Activated naive CD4-positive, alpha-beta T cell treated with anti-CD3 and anti-CD28 coated beads, Interleukin-2, amount 50 U/mL, for 24 hours (primary cell): ENCODE data around the gene DDX5.
"Not testable (repeated sequence)": the region's sequence is repeated elsewhere in the genome, so short reads cannot be mapped to it uniquely, and the experiment has no call there.

Experiments
- H3K27ac Mint-ChIP-seq: one replicate; pipeline ENCODE4 v1.8.0; 2021; ENCODE audit warnings: mild to moderate bottlenecking, mixed read lengths
- H3K27me3 Mint-ChIP-seq: one replicate; pipeline ENCODE4 v1.8.0; 2021; ENCODE audit warnings: mixed read lengths
- H3K36me3 Mint-ChIP-seq: one replicate; pipeline ENCODE4 v1.8.0; 2021; ENCODE audit warnings: mixed read lengths
- H3K4me1 Mint-ChIP-seq: one replicate; pipeline ENCODE4 v1.8.0; 2021; ENCODE audit warnings: mixed read lengths
- H3K4me3 Mint-ChIP-seq: one replicate; pipeline ENCODE4 v1.8.0; 2021; ENCODE audit warnings: mild to moderate bottlenecking, mixed read lengths
- H3K9me3 Mint-ChIP-seq: one replicate; pipeline ENCODE4 v1.8.0; 2021; ENCODE audit warnings: mixed read lengths

Gene DDX5

GRCh38 chr17:64502021-64502420, 4.1 kb downstream of the DDX5 start:
- H3K9me3 Mint-ChIP-seq: no peaks in the 10 kb centered on the region
- peaks cover 64% of the 10 kb centered on the region for H3K36me3 Mint-ChIP-seq
- peak overlapping the region; percentile 84 for H3K27ac Mint-ChIP-seq
- peaks cover 78% of the 10 kb centered on the region for H3K4me1 Mint-ChIP-seq
- H3K27me3 Mint-ChIP-seq: no peaks in the 10 kb centered on the region
- peak overlapping the region; percentile 95 for H3K4me3 Mint-ChIP-seq

GRCh38 chr17:64500862-64501765, 5.0 kb downstream of the DDX5 start:
- Mint-ChIP-seq H3K27me3 (no peaks in the 10 kb centered on the region), H3K27ac (peak overlapping the region; percentile 85), H3K4me3 (peak overlapping the region; percentile 95), H3K4me1 (peaks cover 85% of the 10 kb centered on the region), H3K9me3 (no peaks in the 10 kb centered on the region), H3K36me3 (peaks cover 64% of the 10 kb centered on the region)

DNA sequence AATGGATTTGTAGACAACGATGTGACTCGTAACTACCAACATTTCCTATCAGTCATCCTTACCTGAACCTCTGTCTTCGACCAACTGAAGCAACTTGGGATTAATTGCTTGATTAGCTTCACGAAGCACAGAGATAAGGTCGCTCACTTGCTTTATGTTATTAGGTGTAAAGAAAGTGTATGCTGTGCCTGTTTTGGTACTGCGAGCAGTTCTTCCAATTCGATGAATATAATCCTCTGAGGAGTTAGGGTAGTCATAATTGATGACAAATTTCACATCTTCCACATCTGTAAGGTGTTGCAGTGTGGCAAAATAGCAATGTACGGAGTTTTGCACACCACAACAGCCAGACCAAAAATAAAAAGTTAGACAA, 5.6 kb downstream of the DDX5 start:
- H3K27me3 Mint-ChIP-seq: no peaks in the 10 kb centered on the region
- H3K4me3 Mint-ChIP-seq: peak overlapping the region; percentile 95
- H3K36me3 Mint-ChIP-seq: peaks cover 60% of the 10 kb centered on the region
- H3K4me1 Mint-ChIP-seq: peaks cover 91% of the 10 kb centered on the region
- no peaks in the 10 kb centered on the region for H3K9me3 Mint-ChIP-seq
- H3K27ac Mint-ChIP-seq: peak overlapping the region; percentile 85

DNA sequence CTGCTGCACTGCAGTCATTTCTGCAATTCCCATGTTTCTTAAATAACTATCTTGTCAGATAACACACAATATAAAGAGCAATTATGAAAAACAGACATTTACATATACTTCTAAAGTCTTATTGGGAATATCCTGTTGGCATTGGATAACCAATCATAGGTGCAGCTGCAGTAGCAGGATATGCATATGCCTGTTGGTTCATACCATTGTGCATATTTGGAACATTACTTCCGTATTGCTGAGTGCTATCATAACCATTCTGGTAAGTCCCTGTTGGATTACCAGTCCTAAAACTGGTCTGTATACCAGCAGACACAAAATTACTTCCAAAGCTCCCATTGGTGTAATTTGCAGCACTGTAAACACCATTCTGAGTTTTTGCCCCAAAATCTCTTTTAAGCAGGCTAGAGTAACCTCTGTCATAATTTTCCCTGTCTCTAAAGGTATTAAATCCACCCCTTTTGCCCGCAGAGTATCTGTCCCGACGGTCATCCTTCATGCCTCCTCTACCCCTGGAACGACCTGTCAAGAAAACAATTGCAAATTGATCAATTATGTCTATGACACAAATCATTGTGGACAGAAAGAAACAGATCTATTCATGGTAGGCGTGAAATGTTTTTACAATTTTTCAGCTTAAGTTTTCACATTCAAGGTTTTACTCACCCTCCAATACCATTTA, 6.1 kb downstream of the DDX5 start:
- H3K27ac Mint-ChIP-seq: peak overlapping the region; percentile 85
- no peaks in the 10 kb centered on the region for H3K27me3 Mint-ChIP-seq

GRCh38 chr17:64498308-64499203, 7.5 kb downstream of the DDX5 start:
- no peaks in the 10 kb centered on the region for H3K27me3 Mint-ChIP-seq
- H3K4me3 Mint-ChIP-seq: peak overlapping the region; percentile 68
- peaks cover 96% of the 10 kb centered on the region for H3K4me1 Mint-ChIP-seq
- H3K27ac Mint-ChIP-seq: peak overlapping the region; percentile 98
- peaks cover 50% of the 10 kb centered on the region for H3K36me3 Mint-ChIP-seq
- no peaks in the 10 kb centered on the region for H3K9me3 Mint-ChIP-seq

More for the DNA sequence above, 6.1 kb downstream of the DDX5 start:
- no peaks in the 10 kb centered on the region for H3K9me3 Mint-ChIP-seq
- peak overlapping the region; percentile 19 for H3K4me3 Mint-ChIP-seq
- peaks cover 96% of the 10 kb centered on the region for H3K4me1 Mint-ChIP-seq
- peaks cover 56% of the 10 kb centered on the region for H3K36me3 Mint-ChIP-seq

DNA sequence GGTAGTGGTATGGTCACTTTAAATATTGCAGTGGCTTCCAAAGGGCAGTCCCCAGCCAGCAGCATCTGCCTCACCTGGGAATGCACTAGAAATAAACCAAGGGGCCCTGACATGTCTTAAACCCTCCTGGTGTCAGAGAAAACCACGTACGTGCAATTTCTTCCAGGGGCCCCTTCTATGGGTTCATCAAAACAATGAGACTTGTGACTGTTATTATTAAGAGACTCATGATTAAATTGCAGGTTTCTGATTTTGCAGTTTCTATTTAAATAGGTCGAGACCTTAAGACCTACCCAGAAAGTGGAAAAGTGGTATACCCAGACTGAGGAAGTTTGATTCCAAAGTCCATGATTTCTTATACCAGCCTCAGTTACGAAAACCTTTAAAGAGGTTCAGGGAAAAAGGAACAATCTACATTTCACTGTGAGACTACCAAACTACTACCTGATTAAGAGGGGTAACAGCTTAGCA, 8.5 kb downstream of the DDX5 start:
- peak overlapping the region; percentile 99 for H3K4me3 Mint-ChIP-seq
- peaks cover 91% of the 10 kb centered on the region for H3K4me1 Mint-ChIP-seq
- peaks cover 42% of the 10 kb centered on the region for H3K36me3 Mint-ChIP-seq
- peak overlapping the region; percentile 98 for H3K27ac Mint-ChIP-seq
- no peaks in the 10 kb centered on the region for H3K27me3 Mint-ChIP-seq
- H3K9me3 Mint-ChIP-seq: no peaks in the 10 kb centered on the region

DNA sequence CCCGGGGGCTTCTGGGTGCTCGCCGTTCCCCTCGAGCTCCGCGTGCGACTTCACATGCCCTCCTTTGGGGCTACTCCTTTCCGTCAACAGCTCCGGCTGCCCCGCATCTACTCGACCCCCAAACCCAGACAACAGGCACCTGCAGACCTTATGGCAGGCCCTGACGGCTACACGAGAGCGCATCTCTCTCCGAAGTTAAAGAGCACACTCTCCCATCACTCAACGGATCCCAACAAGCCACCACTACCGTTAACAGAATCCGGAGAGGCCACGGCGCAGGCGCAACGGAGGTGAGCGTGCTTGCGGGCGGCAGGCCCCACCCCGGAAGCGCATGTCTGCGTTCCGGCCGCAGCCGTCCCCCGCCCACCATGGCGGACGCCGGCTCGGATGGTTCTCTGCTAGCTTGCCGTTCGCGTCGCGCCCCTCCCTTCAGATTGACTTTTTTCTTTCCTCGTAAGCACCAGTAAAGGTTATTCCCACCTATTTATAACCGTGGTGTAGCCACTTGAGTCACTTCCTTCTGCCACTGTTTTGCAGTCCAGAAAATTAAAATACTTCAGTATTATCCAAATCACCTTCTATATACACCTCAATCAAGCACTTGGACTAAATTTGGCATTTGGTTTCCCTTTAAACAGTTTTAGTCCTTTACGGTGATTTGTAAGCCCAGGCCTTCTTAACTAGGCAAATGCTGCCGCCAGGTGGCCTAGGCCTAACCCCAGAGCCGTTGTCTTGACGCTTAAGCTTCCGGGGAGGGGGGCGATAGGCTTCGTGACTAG, 9.1 kb downstream of the DDX5 start, which contains the start of gene POLG2:
Gene POLG2, minus strand, starts transcription at position 269 of the 779 bp plus-strand sequence. Its CDS starts 86 bp downstream, at position 183.
- peaks cover 38% of the 10 kb centered on the region for H3K36me3 Mint-ChIP-seq
- peak within 1 kb of the TSS; percentile 99 for H3K4me3 Mint-ChIP-seq
- H3K27ac Mint-ChIP-seq: peak within 1 kb of the TSS; percentile 98
- peaks cover 89% of the 10 kb centered on the region for H3K4me1 Mint-ChIP-seq
- no peaks in the 10 kb centered on the region for H3K27me3 Mint-ChIP-seq
- H3K9me3 Mint-ChIP-seq: no peaks in the 10 kb centered on the region

GRCh38 chr17:64496348-64496785, 9.7 kb downstream of the DDX5 start:
- no peaks in the 10 kb centered on the region for H3K27me3 Mint-ChIP-seq
- no peaks in the 10 kb centered on the region for H3K9me3 Mint-ChIP-seq
- H3K4me1 Mint-ChIP-seq: peaks cover 84% of the 10 kb centered on the region
- peaks cover 37% of the 10 kb centered on the region for H3K36me3 Mint-ChIP-seq
- H3K27ac Mint-ChIP-seq: peak overlapping the region; percentile 98
- H3K4me3 Mint-ChIP-seq: peak overlapping the region; percentile 99

- H3K9me3 Mint-ChIP-seq, H3K27me3 Mint-ChIP-seq, H3K27ac Mint-ChIP-seq: not testable (repeated sequence)
- peaks cover 29% of the 10 kb centered on the region for H3K36me3 Mint-ChIP-seq
- peaks cover 74% of the 10 kb centered on the region for H3K4me1 Mint-ChIP-seq
- H3K4me3 Mint-ChIP-seq: peak overlapping the region; percentile 99
Measured at GRCh38 chr17:64495300-64495699, 10.8 kb downstream of the DDX5 start.

DNA sequence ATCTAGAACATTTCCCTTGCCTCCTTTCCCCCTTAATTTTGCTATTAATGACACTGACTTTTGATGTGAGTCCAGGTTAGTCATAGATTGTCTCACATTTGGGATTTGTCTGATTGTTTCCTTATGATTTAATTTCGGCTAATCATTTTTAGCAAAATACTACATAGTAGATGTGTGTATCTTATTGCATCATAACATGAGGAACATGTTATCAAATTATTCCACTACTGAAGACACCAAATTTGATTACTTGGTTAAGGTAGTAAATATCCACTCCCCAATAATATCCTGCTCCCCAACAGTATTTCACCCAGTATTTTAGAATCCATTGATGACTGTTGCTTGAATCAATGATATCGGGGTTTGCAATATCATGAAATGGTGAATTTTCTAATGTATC, 12.0 kb downstream of the DDX5 start:
- peak overlapping the region; percentile 99 for H3K4me3 Mint-ChIP-seq
- H3K4me1 Mint-ChIP-seq: peaks cover 62% of the 10 kb centered on the region
- H3K36me3 Mint-ChIP-seq: peaks cover 21% of the 10 kb centered on the region

DNA sequence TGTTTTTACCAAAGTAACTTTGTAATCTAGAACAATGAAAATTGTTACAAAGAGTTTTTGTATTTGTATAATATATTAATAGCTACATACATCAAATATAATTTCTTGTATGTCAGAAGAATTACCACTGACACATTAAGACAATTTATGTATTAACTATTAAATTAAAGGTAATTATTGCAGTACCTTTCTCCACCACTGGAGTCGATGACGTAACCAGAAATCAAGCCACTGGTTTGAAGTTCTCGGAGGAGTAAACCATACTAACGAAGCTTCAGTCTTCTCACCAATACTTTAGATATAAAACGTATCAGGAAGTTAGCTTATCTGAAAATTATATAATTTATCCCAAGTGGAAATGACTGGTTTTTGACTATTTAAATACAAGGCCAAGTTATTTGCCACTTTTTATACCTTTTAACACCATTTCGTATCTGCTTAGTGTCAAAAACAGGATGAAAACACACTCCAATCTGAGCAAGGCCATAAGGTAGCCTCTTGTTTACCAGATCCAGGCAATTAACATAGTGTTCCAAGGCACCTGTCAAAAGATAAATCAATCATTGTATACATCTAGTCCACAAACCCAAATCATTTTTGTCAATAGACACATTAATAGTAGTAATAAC, 13.5 kb downstream of the DDX5 start:
- Mint-ChIP-seq H3K4me3 (no peak overlapping the region), H3K9me3 (no peaks in the 10 kb centered on the region), H3K36me3 (peaks cover 15% of the 10 kb centered on the region), H3K27ac (no peak overlapping the region), H3K27me3 (no peaks in the 10 kb centered on the region), H3K4me1 (peaks cover 49% of the 10 kb centered on the region)

More for the DNA sequence above, 12.0 kb downstream of the DDX5 start:
- H3K27ac Mint-ChIP-seq: peak overlapping the region; percentile 71
- no peaks in the 10 kb centered on the region for H3K27me3 Mint-ChIP-seq
- H3K9me3 Mint-ChIP-seq: no peaks in the 10 kb centered on the region

DNA sequence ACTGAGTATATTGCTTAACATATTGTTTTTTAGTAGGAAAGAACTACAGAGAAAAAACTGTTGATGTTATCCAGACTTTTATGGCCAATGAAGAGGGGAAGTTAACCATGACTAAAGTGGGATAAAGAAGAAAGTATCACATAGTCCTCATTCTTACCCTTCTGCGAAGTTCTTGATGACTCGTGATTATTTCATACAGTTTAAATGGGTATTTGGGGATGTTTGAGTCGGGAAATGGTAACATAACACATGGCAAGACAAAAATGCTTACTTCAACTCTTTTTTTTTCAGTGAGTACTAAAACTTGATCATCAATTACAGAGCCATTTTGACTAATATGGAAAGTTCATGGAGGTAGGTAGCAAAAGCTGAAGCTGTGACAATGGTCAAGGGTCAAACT, 14.1 kb downstream of the DDX5 start:
- Mint-ChIP-seq H3K9me3 (no peaks in the 10 kb centered on the region), H3K27me3 (no peaks in the 10 kb centered on the region), H3K4me1 (peaks cover 43% of the 10 kb centered on the region), H3K27ac (no peak overlapping the region), H3K36me3 (peaks cover 15% of the 10 kb centered on the region), H3K4me3 (peak overlapping the region; percentile 24)

GRCh38 chr17:64491034-64491860, 14.8 kb downstream of the DDX5 start:
- H3K36me3 Mint-ChIP-seq: peaks cover 15% of the 10 kb centered on the region
- H3K4me3 Mint-ChIP-seq: no peak overlapping the region

More at GRCh38 chr17:64491034-64491860, 14.8 kb downstream of the DDX5 start:
- H3K4me1 Mint-ChIP-seq: peaks cover 38% of the 10 kb centered on the region
- peak overlapping the region; percentile 41 for H3K27ac Mint-ChIP-seq
- no peaks in the 10 kb centered on the region for H3K27me3 Mint-ChIP-seq
- H3K9me3 Mint-ChIP-seq: no peaks in the 10 kb centered on the region
